Central memory CD8-positive, alpha-beta T cell (primary cell): ENCODE data around the gene LUM.
A peak's percentile ranks its signal among the peaks of the same experiment; 100 is the strongest.

ENCODE experiments used
- ATAC-seq: fragments of 150-1000 bp; cut with Tn5 transposase; replicated peaks from 2 replicates; pipeline ENCODE4 v1.10.0; 2022; ENCODE audit warnings: mild to moderate bottlenecking, moderate FRiP score, moderate number of reproducible peaks; ENCODE audit not compliant: poor library complexity, severe bottlenecking; ENCODE audit errors: extremely low read depth
- DNase-seq, 2 donors: peaks; one replicate each; pipeline ENCODE4 v3.0.0; 2021; ENCODE audit warnings: low spot score in 2 of 2
- H3K27ac Mint-ChIP-seq: one replicate; pipeline ENCODE4 v1.8.0; 2022; ENCODE audit warnings: low read depth, mild to moderate bottlenecking, moderate library complexity, mixed read lengths
- H3K27me3 Mint-ChIP-seq: one replicate; pipeline ENCODE4 v1.8.0; 2022; ENCODE audit warnings: mixed read lengths
- H3K36me3 Mint-ChIP-seq: one replicate; pipeline ENCODE4 v1.8.0; 2022; ENCODE audit warnings: mild to moderate bottlenecking, moderate library complexity, mixed read lengths; ENCODE audit not compliant: insufficient read depth
- H3K4me1 Mint-ChIP-seq: one replicate; pipeline ENCODE4 v1.8.0; 2022; ENCODE audit warnings: mixed read lengths
- H3K4me3 Mint-ChIP-seq: one replicate; pipeline ENCODE4 v1.8.0; 2022; ENCODE audit warnings: mild to moderate bottlenecking, moderate library complexity, mixed read lengths
- H3K9me3 Mint-ChIP-seq: one replicate; pipeline ENCODE4 v1.8.0; 2022; ENCODE audit warnings: mixed read lengths

Gene LUM

GRCh38 chr12:91129662-91130362, 18.5 kb upstream of the LUM start:
- Mint-ChIP-seq H3K4me3 (no peak overlapping the region), H3K27me3 (no peaks in the 10 kb centered on the region), H3K36me3 (peaks cover under 1% of the 10 kb centered on the region), H3K9me3 (no peaks in the 10 kb centered on the region), H3K27ac (peak overlapping the region; percentile 29), H3K4me1 (no peaks in the 10 kb centered on the region)
- ATAC-seq (no peak), DNase-seq (no peak)

- H3K4me1 Mint-ChIP-seq = no peaks in the 10 kb centered on the region
- peaks cover 1% of the 10 kb centered on the region for H3K36me3 Mint-ChIP-seq
- H3K27me3 Mint-ChIP-seq = no peaks in the 10 kb centered on the region
- ATAC-seq (no peak), DNase-seq (no peak)
- H3K9me3 Mint-ChIP-seq = no peaks in the 10 kb centered on the region
- H3K27ac Mint-ChIP-seq = no peak overlapping the region
- H3K4me3 Mint-ChIP-seq = no peak overlapping the region
These were observed 16.5 kb upstream of the LUM start for GRCh38 chr12:91127751-91128150.

- Mint-ChIP-seq H3K4me3 (no peak overlapping the region), H3K36me3 (peaks cover 1% of the 10 kb centered on the region), H3K4me1 (no peaks in the 10 kb centered on the region), H3K27ac (no peak overlapping the region), H3K9me3 (no peaks in the 10 kb centered on the region), H3K27me3 (no peaks in the 10 kb centered on the region)
- ATAC-seq (no peak), DNase-seq (no peak)
These were observed 16.0 kb upstream of the LUM start for GRCh38 chr12:91127306-91127705.

GRCh38 chr12:91126516-91126915, 15.2 kb upstream of the LUM start:
- H3K27ac Mint-ChIP-seq = no peak overlapping the region
- ATAC-seq (no peak), DNase-seq (no peak)
- H3K4me1 Mint-ChIP-seq = no peaks in the 10 kb centered on the region
- H3K36me3 Mint-ChIP-seq = peaks cover 1% of the 10 kb centered on the region
- no peak overlapping the region for H3K4me3 Mint-ChIP-seq
- no peaks in the 10 kb centered on the region for H3K9me3 Mint-ChIP-seq
- no peaks in the 10 kb centered on the region for H3K27me3 Mint-ChIP-seq

- no peaks in the 10 kb centered on the region for H3K9me3 Mint-ChIP-seq
- peaks cover 1% of the 10 kb centered on the region for H3K36me3 Mint-ChIP-seq
These were observed 12.1 kb upstream of the LUM start for GRCh38 chr12:91123236-91123916.

GRCh38 chr12:91120781-91121180, 9.5 kb upstream of the LUM start:
- no peak overlapping the region for H3K27ac Mint-ChIP-seq
- no peaks in the 10 kb centered on the region for H3K4me1 Mint-ChIP-seq
- DNase-seq (no peak), ATAC-seq (no peak)
- H3K4me3 Mint-ChIP-seq = no peak overlapping the region
- H3K36me3 Mint-ChIP-seq = peaks cover 1% of the 10 kb centered on the region
- H3K9me3 Mint-ChIP-seq = no peaks in the 10 kb centered on the region
- H3K27me3 Mint-ChIP-seq = no peaks in the 10 kb centered on the region

More at GRCh38 chr12:91123236-91123916, 12.1 kb upstream of the LUM start:
- no peak for ATAC-seq
- no peak for DNase-seq
- no peaks in the 10 kb centered on the region for H3K27me3 Mint-ChIP-seq
- no peak overlapping the region for H3K4me3 Mint-ChIP-seq
- no peaks in the 10 kb centered on the region for H3K4me1 Mint-ChIP-seq
- no peak overlapping the region for H3K27ac Mint-ChIP-seq

GRCh38 chr12:91119089-91119488, 7.8 kb upstream of the LUM start:
- Mint-ChIP-seq H3K9me3 (no peaks in the 10 kb centered on the region), H3K27ac (no peak overlapping the region), H3K4me1 (no peaks in the 10 kb centered on the region), H3K4me3 (no peak overlapping the region), H3K27me3 (no peaks in the 10 kb centered on the region), H3K36me3 (no peaks in the 10 kb centered on the region)
- no peak for ATAC-seq
- no peak for DNase-seq

- H3K36me3 Mint-ChIP-seq = no peaks in the 10 kb centered on the region
- H3K27ac Mint-ChIP-seq = no peak overlapping the region
- DNase-seq (no peak), ATAC-seq (no peak)
- no peaks in the 10 kb centered on the region for H3K4me1 Mint-ChIP-seq
- no peak overlapping the region for H3K4me3 Mint-ChIP-seq
- no peaks in the 10 kb centered on the region for H3K9me3 Mint-ChIP-seq
- no peaks in the 10 kb centered on the region for H3K27me3 Mint-ChIP-seq
These were observed 2.3 kb upstream of the LUM start for GRCh38 chr12:91113621-91114020.

GRCh38 chr12:91110311-91110924, 876 bp downstream of the LUM start:
- H3K36me3 Mint-ChIP-seq = no peaks in the 10 kb centered on the region
- ATAC-seq = no peak
- no peak overlapping the region for H3K27ac Mint-ChIP-seq
- no peaks in the 10 kb centered on the region for H3K9me3 Mint-ChIP-seq
- H3K4me3 Mint-ChIP-seq = no peak overlapping the region
- H3K27me3 Mint-ChIP-seq = no peaks in the 10 kb centered on the region
- no peak for DNase-seq
- no peaks in the 10 kb centered on the region for H3K4me1 Mint-ChIP-seq

GRCh38 chr12:91109581-91110310, 1.5 kb downstream of the LUM start:
- no peaks in the 10 kb centered on the region for H3K36me3 Mint-ChIP-seq
- H3K4me3 Mint-ChIP-seq = no peak overlapping the region
- no peak overlapping the region for H3K27ac Mint-ChIP-seq
- H3K9me3 Mint-ChIP-seq = no peaks in the 10 kb centered on the region
- ATAC-seq = no peak
- DNase-seq = no peak
- no peaks in the 10 kb centered on the region for H3K27me3 Mint-ChIP-seq
- no peaks in the 10 kb centered on the region for H3K4me1 Mint-ChIP-seq

GRCh38 chr12:91109148-91109564, 2.1 kb downstream of the LUM start:
- Mint-ChIP-seq H3K4me3 (no peak overlapping the region), H3K9me3 (no peaks in the 10 kb centered on the region), H3K27ac (no peak overlapping the region), H3K27me3 (no peaks in the 10 kb centered on the region), H3K4me1 (no peaks in the 10 kb centered on the region), H3K36me3 (no peaks in the 10 kb centered on the region)
- ATAC-seq (no peak), DNase-seq (no peak)

- no peak for DNase-seq
- H3K4me3 Mint-ChIP-seq = no peak overlapping the region
- H3K9me3 Mint-ChIP-seq = no peaks in the 10 kb centered on the region
- H3K4me1 Mint-ChIP-seq = no peaks in the 10 kb centered on the region
- no peaks in the 10 kb centered on the region for H3K27me3 Mint-ChIP-seq
- no peak overlapping the region for H3K27ac Mint-ChIP-seq
- ATAC-seq = no peak
- no peaks in the 10 kb centered on the region for H3K36me3 Mint-ChIP-seq
These were observed 3.0 kb downstream of the LUM start for GRCh38 chr12:91108196-91108755.
